AML-193 (cell line): ENCODE measurements around the gene PARD3B.

ENCODE experiments used
- DNase-seq, 2 experiments: peaks; one replicate each; lab custom pipeline; 2025; lab: John Stamatoyannopoulos, UW

Gene PARD3B

DNA sequence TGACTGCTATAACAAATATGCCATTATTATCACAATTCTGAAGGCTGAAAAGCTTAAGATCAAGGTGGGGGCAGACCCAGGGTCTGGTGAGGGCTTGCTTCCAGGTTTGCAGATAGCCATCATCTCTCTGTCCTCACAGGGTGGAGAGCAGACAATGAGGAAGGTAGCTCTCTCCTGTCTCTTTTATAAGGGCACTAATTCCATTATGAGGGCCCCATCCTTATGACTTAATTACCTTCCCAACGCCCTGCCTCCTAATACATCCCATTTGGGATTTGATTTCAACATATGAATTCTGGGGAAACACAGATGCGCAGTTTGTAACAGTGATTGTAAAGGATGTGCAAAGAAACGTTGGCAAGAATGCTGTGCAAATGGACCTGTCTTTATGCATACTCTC lies 44.8 kb downstream of the PARD3B start:
- no peak for DNase-seq

DNA sequence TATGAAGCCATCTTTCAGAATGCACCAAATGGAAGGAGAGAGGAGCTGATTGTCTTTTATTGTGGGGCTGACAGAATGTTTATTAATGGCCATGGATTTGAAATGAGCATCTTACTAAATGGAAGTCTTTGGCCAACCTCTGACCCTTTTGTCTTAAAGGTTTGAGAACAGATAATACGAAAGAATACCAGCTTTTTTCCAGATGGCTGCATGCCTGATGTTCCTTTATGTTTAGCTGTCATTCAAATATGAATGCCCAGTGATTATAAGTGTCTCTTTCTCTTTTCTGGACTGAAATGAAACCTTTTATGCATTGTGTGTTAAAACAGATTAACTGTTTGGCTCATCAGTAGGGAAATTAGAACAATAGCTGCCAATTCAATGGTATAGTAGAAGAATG lies 46.0 kb downstream of the PARD3B start:
- DNase-seq: no peak

- no peak for DNase-seq
These were observed 58.8 kb downstream of the PARD3B start for GRCh38 chr2:204604061-204604460.

GRCh38 chr2:204608237-204608939 lies 63.1 kb downstream of the PARD3B start:
- no peak for DNase-seq

- no peak for DNase-seq
These were observed 65.8 kb downstream of the PARD3B start for GRCh38 chr2:204611017-204611631.

GRCh38 chr2:204611764-204612163 lies 66.5 kb downstream of the PARD3B start:
- DNase-seq: no peak

DNA sequence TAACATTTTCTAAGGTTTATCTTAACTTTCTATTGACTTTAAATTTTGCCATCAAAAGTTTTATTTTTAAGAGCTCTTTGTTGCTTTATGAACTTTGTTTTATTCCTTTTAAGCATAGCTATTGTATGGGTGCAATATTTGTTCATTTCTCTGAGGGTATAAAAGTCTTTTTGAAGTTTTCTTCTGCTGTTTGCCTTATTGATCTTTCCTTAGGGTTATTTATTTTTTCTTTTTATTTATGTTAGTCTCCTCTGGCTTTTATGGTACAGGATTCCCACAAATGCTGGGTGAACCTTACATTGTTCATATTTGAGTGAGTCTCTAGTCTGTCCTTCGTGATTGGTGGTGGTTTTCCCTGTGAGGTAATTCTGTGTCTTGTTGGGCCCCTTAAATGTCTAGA lies 68.4 kb downstream of the PARD3B start:
- no peak for DNase-seq

- DNase-seq: no peak
These were observed 70.2 kb downstream of the PARD3B start for GRCh38 chr2:204615456-204615855.

DNA sequence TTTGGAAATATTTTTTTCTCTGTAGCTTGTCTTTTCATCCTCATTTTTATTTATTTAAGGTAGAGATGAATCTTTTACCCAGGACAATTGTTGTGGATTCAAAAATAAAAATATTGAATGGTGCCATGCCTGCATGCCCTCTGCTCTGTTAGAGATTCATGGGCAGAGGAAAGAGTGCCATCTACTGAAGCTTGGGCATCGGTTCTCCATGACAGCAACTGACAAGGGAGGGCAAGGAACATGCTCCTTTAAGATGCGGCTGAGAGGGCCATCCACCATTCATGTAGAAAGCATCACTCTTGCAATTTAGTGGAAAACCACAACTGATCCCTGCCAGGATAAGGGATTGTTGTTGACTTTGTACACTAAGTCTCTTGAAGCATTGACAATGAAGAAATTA lies 79.9 kb downstream of the PARD3B start:
- no peak for DNase-seq

DNA sequence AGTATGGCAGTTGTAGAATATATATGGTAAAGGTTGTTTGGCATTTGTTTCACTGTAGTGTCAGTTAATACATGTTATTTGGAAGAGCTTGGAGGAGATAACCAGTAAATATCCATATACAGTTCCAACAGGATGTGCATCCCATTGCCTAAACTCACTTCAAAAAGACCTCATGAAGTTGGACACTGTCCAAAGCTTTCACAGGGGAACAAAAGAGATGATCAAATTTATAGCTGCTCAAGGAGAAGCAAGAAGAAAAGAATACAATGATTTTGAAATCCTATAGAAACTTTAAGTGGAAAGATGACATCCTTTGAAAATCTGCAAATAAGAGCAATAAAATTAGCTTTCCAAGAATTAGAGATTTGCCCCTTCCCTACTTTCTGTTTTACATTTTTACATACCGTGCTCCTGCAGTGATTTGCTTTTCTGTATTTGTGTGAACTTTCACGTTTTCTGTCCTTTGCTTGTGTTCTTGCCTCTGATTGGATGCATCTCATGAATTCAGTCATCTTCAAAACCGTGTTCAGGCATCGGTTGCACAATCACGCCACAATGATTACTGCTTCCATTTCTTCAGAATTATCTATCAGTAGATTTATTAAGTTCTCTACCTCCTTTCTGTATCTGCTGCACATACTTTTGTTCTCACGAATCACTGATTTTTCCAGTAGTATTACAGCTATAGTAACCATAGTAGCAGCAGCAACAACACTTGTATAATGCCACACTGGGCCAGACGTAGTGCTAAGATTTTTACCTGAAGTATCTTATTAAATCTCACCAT lies 83.8 kb downstream of the PARD3B start:
- DNase-seq: no peak

DNA sequence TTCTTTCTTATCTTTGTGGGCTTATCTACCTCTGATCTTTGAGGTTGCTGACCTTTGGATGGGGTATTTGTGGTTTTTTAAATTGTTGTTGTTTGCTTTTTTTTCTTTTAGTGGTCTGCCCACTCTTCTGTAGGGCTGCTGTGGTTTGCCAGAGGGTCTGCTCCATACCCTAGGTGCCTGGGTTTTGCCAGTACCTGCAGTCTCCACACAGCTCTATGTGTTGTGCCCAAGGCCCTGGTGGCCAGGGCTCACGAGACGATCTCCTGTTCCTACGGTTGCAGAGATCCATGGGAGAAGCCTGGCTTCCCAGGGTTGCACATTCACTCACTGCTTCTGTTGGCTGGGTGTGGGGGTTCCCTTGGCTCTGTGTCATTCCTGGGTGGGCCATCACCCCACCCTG lies 87.1 kb downstream of the PARD3B start:
- DNase-seq: no peak

DNA sequence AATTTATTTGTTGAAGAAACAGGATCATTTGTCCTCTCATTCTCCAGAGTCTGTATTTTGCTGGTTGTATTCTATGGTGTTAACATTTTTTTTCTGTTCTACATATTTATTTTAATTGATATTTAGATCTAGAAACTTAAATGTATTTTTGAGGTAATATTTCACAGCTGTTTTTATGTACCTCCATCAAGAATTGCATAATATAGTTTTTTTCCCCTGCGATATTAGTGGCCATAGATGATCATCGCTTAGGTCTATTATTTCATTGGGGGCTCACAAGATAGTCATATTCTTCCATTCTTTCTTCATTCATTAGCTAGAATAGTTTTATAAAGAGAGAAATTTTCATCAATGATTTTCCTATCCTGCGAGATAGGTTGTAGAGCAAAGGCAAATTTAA lies 89.3 kb downstream of the PARD3B start:
- no peak for DNase-seq

DNA sequence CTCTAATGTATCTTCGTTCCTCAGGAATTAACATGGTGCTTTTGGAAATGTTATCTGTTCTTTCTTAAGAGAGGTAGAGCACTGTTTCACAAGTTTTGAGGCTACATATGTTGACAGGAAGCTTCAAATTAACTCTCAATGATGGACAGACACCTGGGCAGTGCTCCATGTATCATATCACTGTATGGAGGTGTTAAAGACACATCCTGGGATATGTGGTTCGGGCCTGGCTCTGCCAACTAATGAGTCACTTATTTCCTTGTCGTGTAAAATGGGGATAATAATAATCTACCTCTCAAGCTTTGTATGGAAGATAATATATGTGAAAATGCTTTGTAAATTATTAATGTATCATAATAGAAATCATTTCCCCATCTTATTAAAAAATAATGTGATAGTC lies 90.2 kb downstream of the PARD3B start:
- DNase-seq: no peak

GRCh38 chr2:204638471-204639194 lies 93.4 kb downstream of the PARD3B start:
- DNase-seq: no peak

- no peak for DNase-seq
These were observed 98.1 kb downstream of the PARD3B start for GRCh38 chr2:204643326-204643725.

DNA sequence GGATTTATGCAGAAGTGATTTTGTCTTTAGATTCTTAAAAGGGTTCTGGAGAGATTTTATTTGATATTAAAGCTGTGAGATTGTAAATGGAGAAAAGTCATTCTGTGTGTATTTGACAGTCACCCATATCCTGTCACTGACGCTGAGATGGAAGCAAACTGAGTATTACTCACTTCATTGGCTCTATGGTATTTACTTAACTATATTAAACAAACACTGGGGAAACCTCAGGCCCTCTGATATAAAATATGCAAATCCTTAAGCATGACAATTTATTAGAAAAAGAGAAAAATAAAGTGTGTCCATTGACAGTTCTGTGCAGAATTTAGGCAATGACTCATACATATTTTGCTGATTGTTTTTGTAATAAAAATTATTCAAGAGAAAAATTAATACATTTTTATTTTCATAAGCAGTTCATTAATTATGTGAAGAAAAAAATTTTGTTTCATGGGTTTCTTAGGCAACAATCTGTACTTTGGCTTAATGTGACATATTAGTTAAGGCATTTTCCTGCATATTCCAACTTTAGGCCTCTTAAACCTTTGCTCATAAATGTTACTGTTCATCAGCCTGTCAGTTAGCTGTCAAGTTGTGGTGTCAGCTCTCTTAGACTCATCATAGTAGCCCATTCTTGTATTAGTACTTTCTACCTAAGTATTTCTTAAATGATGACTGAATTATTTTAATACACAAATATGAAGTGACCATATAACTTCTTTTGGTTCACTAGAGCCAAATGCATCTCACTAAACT lies 99.9 kb downstream of the PARD3B start:
- no peak for DNase-seq

GRCh38 chr2:204647626-204648025 lies 102.4 kb downstream of the PARD3B start:
- DNase-seq: no peak

DNA sequence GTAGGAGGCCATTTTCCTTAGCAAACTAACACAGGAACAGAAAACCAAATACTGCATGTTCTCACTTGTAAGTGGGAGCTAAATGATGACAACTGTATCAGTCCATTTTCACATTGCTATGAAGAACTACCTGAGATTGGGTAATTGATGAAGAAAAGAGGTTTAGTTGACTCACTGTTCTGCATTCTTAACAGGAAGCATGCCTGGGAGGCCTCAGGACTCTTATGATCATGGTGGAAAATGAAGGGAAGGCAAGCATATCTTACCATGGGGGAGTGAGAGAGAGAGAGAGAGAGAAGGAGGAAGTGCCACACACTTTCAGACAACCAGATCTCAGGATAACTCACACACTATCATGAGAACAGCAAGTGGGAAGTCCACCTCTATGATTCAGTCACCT lies 105.3 kb downstream of the PARD3B start:
- DNase-seq: no peak

DNA sequence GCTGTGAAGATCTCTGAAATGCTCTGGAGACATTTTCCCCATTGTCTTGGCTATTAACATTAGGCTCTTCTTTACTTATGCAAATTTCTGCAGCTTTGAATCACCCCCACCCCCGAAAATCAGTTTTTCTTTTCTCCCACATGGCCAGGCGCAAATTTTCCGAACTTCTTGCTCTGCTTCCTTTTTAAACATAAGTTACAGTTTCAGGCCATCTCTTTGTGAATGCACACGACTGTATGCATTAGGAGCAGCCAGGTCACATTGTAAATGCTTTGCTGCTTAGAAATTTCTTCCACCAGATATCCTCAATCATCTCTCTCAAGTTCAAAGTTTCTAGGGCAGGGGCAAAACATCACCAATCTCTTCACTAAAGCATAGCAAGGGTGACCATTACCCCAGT lies 106.8 kb downstream of the PARD3B start:
- DNase-seq: no peak

- no peak for DNase-seq
These were observed 109.4 kb downstream of the PARD3B start for GRCh38 chr2:204654669-204655068.

DNA sequence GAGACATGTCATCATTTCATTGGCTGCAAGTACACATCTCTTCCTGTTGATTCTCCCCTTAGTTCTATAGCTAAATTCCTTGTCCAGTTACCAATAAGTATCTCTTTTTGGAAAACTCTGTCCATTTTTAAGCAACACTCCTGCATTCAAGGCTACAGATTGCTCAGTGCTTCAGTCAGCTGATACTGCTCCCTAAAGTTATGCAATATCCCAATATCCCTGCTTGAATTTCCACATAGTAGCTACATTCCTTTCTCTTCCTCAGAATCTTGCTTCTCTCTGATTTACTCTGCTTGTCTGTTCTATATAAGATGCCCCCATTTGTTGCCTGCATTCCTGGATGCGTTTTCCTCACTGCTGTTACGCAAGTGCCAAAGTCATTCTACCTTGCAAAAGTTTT lies 109.8 kb downstream of the PARD3B start:
- no peak for DNase-seq

DNA sequence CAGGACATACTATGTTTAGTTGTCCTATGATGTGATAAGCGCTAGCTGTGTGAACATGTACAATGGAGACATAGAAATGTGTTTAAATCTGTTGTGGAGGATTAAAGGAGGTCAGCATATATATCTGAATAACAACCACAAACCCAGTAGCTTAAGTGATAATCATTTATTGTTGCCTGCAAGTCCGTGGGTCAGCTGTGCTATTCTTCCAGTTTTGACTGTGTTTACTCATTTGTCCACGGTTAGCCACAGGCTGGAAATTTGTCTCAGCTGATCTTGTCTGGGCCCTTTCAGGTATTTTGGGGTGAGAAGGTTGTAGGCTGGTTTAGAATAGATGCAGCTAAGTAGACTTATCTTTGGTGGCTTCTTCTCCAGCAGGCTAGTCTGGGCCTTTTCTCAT lies 110.4 kb downstream of the PARD3B start:
- no peak for DNase-seq
